NCI-H1694 treated with DMSO at 0.1 percent for 48 hours (cell line): ENCODE measurements around the gene TRIM27.
"Not testable (repeated sequence)": the region's sequence is repeated elsewhere in the genome, so short reads cannot be mapped to it uniquely, and the experiment has no call there.

Source experiments
- DNase-seq: peaks from one replicate; lab custom pipeline; 2025; lab: John Stamatoyannopoulos, UW

TRIM27 gene

GRCh38 chr6:28864326-28864923 lies 59.4 kb downstream of the TRIM27 start:
- no peak for DNase-seq

GRCh38 chr6:28863604-28864325 lies 60.0 kb downstream of the TRIM27 start:
- DNase-seq, result peak; percentile 73

GRCh38 chr6:28862077-28862476 lies 61.7 kb downstream of the TRIM27 start:
- DNase-seq, result no peak

- DNase-seq, result no peak
Measured at GRCh38 chr6:28861339-28861738, 62.4 kb downstream of the TRIM27 start.

- no peak for DNase-seq
Measured at GRCh38 chr6:28860581-28860980, 63.2 kb downstream of the TRIM27 start.

- DNase-seq, result no peak
Measured at GRCh38 chr6:28858963-28859362, 64.8 kb downstream of the TRIM27 start.

- DNase-seq, result no peak
Measured at GRCh38 chr6:28856620-28857005, 67.2 kb downstream of the TRIM27 start.

GRCh38 chr6:28854405-28854804 lies 69.4 kb downstream of the TRIM27 start:
- not testable (repeated sequence) for DNase-seq
